Measurements from ENCODE around the gene ASPSCR1. TPM values are rescaled to one million over a fixed set of nuclear protein-coding genes. Genes with fewer than 3 reads are reported as not detected.

The ASPSCR1 gene
- total RNA-seq, 1 experiment from 2014 or later = 51.0 TPM

GRCh38 chr17:81999587-81999975 lies 22.2 kb downstream of the ASPSCR1 start:
- ATAC-seq (no peak), DNase-seq (ENCODE audit: low read depth, low spot score) (no peak)
- H3K4me1 ChIP-seq (ENCODE audit: control insufficient read depth in 1 of 2, insufficient read depth in 2 of 2, low read length in 2 of 2) = peaks cover 39 to 49% of the 10 kb centered on the region in 2 experiments
- no peak overlapping the region for H3K4me2 ChIP-seq (ENCODE audit: low read length)
- CTCF ChIA-PET = no interaction called here
- H3K27me3 ChIP-seq (ENCODE audit: insufficient read depth, low read length) = no peaks in the 10 kb centered on the region
- H3K79me2 ChIP-seq (ENCODE audit: insufficient read depth, low read length) = no peaks in the 10 kb centered on the region
- no peak for TF ChIP-seq CTCF (IDR thresholded peaks at IDR 0.05 in 2 of 3, conservative IDR thresholded peaks at IDR 0.05 in 1 of 3; ENCODE audit: borderline replicate concordance in 1 of 3, insufficient read depth in 1 of 3, low read depth in 2 of 3, low read length in 2 of 3)
- no peak overlapping the region for H3K27ac ChIP-seq (ENCODE audit: low read depth, low read length)
- no peak overlapping the region for H3K4me3 ChIP-seq (replicated peaks in 1 of 2; ENCODE audit: low read depth in 1 of 2, low read length in 2 of 2)
- no peak overlapping the region for H2AFZ ChIP-seq (ENCODE audit: low read depth, low read length, poor library complexity, severe bottlenecking)
- no TSS peak for BruUV-seq (replicated peaks)
- intact Hi-C loops (cut with micrococcal nuclease) = no loop called here
- POLR2A ChIA-PET = no interaction called here
- H3K9ac ChIP-seq (ENCODE audit: low read length) = no peak overlapping the region
- H3K9me2 ChIP-seq (ENCODE audit: insufficient read depth) = no peaks in the 10 kb centered on the region
- no peaks in the 10 kb centered on the region for H3K9me3 ChIP-seq (ENCODE audit: control insufficient read depth in 1 of 2, insufficient read depth in 1 of 2, low read depth in 1 of 2, low read length in 2 of 2)
- RAD21 ChIA-PET (ENCODE audit: low non-redundant PET in 1 of 2, low total read pairs in 2 of 2, uncharacterized antibody in 2 of 2, unreplicated experiment in 2 of 2) = interaction anchor here in 1 of 2 experiments (0.7 kb wide), 1 partner anchor 20 kb away, joined by 3 read pairs; no protein-coding TSS in a partner anchor
- no peaks in the 10 kb centered on the region; a peak in 1 of 4 replicates for H3K36me3 ChIP-seq (ENCODE audit: control insufficient read depth in 1 of 2, insufficient read depth in 2 of 2, low read length in 2 of 2)
- no peaks in the 10 kb centered on the region for H4K20me1 ChIP-seq (ENCODE audit: insufficient read depth)

GRCh38 chr17:81999976-82000802 lies 22.8 kb downstream of the ASPSCR1 start:
- BruUV-seq (replicated peaks) = no TSS peak
- ATAC-seq (no peak), DNase-seq (ENCODE audit: low read depth, low spot score) (no peak)
- Histone ChIP-seq H3K36me3 (ENCODE audit: control insufficient read depth in 1 of 2, insufficient read depth in 2 of 2, low read length in 2 of 2) (no peaks in the 10 kb centered on the region; a peak in 1 of 4 replicates), H3K9me2 (ENCODE audit: insufficient read depth) (no peaks in the 10 kb centered on the region), H4K20me1 (ENCODE audit: insufficient read depth) (no peaks in the 10 kb centered on the region), H3K27ac (ENCODE audit: low read depth, low read length) (no peak overlapping the region), H2AFZ (ENCODE audit: low read depth, low read length, poor library complexity, severe bottlenecking) (no peak overlapping the region), H3K27me3 (ENCODE audit: insufficient read depth, low read length) (no peaks in the 10 kb centered on the region), H3K79me2 (ENCODE audit: insufficient read depth, low read length) (no peaks in the 10 kb centered on the region), H3K4me3 (replicated peaks in 1 of 2; ENCODE audit: low read depth in 1 of 2, low read length in 2 of 2) (no peak overlapping the region), H3K9ac (ENCODE audit: low read length) (no peak overlapping the region; the same call in 1 of the 2 replicates), H3K4me2 (ENCODE audit: low read length) (no peak overlapping the region), H3K9me3 (ENCODE audit: control insufficient read depth in 1 of 2, insufficient read depth in 1 of 2, low read depth in 1 of 2, low read length in 2 of 2) (no peaks in the 10 kb centered on the region), H3K4me1 (ENCODE audit: control insufficient read depth in 1 of 2, insufficient read depth in 2 of 2, low read length in 2 of 2) (peaks cover 44 to 55% of the 10 kb centered on the region in 2 experiments)
- CTCF ChIA-PET = no interaction called here
- RAD21 ChIA-PET (ENCODE audit: low non-redundant PET in 1 of 2, low total read pairs in 2 of 2, uncharacterized antibody in 2 of 2, unreplicated experiment in 2 of 2) = no interaction called here
- intact Hi-C loops (cut with micrococcal nuclease) = no loop called here
- POLR2A ChIA-PET = no interaction called here
- TF ChIP-seq CTCF (IDR thresholded peaks at IDR 0.05 in 2 of 3, conservative IDR thresholded peaks at IDR 0.05 in 1 of 3; ENCODE audit: borderline replicate concordance in 1 of 3, insufficient read depth in 1 of 3, low read depth in 2 of 3, low read length in 2 of 3) (no peak), EZH2phosphoT487 (IDR thresholded peaks at IDR 0.05; ENCODE audit: borderline replicate concordance) (no peak), EZH2 (IDR thresholded peaks at IDR 0.05) (no peak), TCF7L2 (IDR thresholded peaks at IDR 0.05; ENCODE audit: borderline replicate concordance, extremely low read depth, insufficient read depth, insufficient read length) (no peak), YY1 (IDR thresholded peaks at IDR 0.05; ENCODE audit: extremely low read depth, insufficient replicate concordance, low read depth, low read length) (no peak), SP1 (IDR thresholded peaks at IDR 0.05; ENCODE audit: low read depth) (no peak), ZFX (IDR thresholded peaks at IDR 0.05) (no peak), CEBPB (IDR thresholded peaks at IDR 0.05; ENCODE audit: low read depth) (no peak), FOSL1 (IDR thresholded peaks at IDR 0.05; ENCODE audit: low read depth) (no peak)
- TF ChIP-seq, protein P1, sequence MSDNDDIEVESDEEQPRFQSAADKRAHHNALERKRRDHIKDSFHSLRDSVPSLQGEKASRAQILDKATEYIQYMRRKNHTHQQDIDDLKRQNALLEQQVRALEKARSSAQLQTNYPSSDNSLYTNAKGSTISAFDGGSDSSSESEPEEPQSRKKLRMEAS (IDR thresholded peaks at IDR 0.05) = no peak

Measured in HCT116 (cell line).